Myocyte (in vitro differentiated cells): Measurements from ENCODE around the gene GNG8. TPM values are rescaled to one million over a fixed set of nuclear protein-coding genes. Genes with fewer than 3 reads are reported as not detected.

Experiments used
- DNase-seq: peaks from one replicate; pipeline ENCODE4 v3.0.0-alpha.2; 2012; ENCODE audit warnings: low read depth
- total RNA-seq: library from RNA; depleted of rRNA; stranded (reverse); fragments of >200 nt; gene quantifications from 2 replicates; pipeline ENCODE4 v1.2.3, GENCODE V29; 2014

GNG8 gene
- total RNA-seq, 1 donor from 2014 or later: not detected

DNA sequence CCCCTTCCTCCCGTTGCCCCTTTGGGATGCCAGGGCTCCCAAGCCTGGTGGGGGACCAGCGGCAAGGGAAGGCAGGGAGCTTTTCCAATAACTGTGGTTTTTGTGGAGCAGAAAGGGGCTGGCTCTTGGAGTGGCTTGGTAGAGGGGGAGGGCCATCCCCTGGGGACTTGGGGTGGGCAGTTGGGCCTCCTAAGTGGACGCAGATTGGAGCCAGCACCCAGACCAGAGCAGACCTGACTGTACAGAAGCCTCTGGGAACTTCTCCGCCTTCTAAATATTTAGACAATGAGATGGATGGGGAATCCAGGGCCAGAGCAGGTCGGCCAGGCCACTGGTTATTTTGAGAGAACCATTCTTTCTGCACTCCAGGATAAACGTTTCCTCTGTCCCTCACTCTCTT lies 15.3 kb downstream of the GNG8 start:
- peak; percentile 25 for DNase-seq

DNA sequence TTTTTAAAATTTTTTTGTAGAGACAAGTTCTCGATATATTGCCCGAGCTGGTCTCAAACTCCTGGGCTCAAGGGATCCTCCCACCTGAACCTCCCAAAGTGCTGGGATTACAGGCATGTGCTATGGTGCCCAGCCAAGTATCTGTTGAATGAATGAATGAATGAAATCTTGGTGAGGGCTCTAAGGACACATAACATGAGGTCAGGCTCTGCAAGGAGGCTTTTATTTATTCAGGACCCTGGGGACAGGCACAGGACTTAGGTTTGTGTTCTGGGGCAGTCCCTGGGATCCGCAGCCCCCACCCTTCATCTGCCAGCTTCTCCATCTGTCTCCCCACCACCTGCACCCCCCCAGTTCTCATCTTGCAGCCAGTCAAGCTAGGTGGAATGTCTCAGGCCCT lies 15.7 kb downstream of the GNG8 start:
- DNase-seq: no peak

DNA sequence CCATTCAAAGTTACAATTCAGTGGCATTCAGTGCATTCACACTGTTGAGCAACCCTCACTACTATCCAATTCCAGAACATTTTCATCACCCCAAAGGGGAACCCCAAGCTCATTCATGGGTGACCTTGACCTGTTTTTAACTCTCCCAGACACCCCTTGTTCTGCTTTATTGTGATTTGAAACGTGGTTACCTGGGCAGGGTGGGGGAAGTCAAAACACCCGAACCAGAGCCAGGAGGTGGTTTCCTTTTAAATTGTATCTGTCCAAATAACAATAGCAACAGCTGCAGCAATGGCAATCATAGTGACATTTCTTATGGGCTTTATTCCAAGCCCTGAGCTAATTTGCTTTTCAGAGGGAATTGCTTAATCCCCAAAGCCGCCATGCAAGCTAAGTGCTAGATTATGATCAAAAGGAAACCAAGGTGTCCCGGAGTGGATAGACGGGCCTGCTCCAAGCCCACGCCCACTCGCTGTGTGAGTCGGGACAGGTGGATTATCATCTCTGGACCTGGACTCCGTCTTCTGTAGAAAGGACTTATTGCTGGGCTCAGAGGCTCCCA lies 17.3 kb downstream of the GNG8 start:
- peak; percentile 84 for DNase-seq

DNA sequence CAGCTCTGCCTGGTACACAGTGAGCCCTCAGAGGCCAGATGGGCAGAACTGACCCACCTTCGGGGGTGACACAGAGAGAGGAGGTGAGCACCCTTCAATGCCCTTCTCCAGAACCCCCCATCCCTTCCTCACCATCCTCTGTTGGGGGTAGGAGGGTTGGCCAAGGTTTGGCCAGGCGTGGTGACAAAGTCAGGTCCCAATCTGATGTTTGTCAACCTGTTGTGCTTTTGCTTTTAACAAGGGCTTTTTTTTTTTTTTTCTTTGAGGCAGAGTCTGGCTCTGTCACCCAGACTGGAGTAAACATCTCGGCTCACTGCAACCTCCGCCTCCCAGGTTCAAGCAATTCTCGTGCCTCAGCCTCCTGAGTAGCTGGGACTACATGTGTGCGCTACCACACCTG lies 18.4 kb downstream of the GNG8 start:
- no peak for DNase-seq

DNA sequence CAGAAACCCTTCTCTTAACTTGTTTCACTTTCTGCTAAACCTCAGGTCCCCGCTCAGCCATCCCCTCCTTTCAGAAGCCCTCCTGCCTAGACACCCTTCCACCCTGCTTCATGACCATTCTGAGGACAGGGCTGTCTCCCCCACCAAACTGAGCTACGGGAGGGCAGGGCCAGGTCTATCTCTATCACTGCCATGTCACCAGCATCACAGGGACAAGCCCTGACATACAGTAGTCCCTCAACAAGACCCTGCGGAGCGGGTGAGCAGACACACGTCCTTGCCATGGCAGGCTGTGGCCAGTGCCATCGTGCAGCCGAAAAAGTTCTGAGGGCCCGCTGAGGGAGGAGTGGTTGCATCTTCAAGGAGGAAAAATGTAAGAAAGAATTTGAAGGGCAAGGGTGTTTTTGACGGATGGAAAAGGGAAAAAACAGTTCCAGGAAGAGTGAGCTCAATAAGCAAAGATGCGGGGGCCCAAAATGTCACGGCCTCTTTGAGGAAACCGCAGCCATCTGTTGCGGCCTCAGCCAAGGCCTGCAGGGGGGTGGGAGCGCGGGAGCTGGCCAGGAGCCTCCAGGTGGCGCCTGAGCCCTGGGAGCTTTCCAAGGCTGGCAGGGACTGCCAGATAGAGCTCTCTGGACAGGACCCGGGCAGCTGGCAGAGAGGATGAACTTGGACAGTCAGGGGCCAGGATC lies 19.2 kb downstream of the GNG8 start:
- peak; percentile 86 for DNase-seq

DNA sequence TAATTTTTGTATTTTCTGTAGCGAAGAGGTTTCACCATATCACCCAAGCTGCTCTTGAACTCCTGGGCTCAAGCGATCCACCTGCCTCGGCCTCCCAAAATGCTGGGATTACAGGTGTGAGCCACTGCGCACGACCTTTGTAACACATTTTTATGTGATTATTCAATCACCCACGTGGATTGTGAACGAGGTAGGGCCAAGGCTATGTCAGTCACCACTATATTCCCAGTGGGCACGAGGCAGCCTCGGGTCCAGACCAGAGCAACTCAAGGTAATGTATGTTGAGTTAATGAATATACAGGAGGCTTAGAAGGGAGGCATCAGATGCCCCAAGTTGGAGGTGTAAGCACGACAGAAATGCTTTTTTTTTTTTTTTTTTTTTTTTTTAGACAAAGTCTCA lies 20.0 kb downstream of the GNG8 start:
- no peak for DNase-seq

DNA sequence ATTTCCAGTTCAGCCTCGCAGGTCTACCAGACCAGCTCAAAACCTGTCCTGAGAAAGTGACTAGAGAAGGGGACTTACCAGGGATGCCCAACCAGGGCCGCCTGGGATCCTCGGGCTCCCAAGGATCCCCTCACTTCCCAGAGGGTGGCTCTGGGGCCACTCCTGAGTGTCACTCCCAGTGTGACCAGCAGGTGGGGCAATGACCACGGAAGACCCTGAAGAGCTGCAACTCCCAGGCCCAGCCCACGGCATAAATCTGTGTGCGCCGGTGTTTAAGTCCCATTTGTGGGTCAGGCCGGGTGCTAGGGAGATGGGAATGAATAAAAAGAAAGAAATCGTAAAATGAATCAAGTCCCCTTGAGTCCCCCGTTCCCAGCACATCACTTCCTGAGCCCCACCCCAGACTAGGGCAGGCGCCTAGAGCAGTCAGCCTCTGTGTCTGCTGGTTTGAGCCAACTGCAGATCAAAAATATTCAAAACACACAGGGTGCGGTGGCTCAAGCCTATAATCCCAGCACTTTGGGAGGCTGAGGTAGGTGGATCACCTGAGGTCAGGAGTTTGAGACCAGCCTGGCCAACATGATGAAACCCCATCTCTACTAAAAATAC lies 21.8 kb downstream of the GNG8 start:
- DNase-seq: peak; percentile 83

DNA sequence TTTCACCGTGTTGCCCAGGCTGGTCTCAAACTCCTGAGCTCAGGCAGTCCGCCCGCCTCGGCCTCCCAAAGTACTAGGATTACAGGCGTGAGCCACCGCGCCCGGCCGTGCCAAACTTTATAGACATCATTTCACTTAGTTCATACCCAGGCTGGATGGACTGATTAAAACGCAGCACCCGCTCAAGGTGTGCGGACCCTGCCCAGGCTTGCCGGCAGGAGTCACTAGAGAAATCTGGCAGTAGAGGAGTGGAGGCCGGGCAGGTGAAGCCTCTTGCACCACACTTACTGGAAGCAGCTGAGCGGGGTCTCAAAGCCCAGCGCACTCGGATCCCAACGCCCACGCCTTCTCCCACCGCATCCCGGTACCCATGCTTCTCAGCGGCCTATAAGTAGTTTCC lies 22.5 kb downstream of the GNG8 start:
- no peak for DNase-seq

DNA sequence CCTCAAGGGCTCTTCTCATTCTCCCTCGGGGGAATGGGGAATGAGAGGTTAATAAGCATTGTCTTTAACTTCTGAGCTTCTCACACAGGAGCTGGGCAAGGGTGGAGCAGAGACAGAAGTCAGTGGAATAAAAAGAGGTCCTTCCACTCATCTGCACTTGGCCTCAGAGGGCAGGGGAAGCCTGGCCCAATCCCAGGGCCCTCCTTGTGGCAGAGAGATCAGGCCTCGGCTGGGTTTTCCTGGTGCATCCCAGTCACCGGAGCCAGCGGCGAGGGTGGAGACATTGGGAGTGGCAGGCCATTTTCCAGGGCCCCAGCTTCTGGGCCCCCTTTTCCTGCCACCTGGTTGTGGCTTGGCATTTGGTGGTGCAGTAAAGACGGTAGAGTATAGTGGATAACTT lies 24.2 kb downstream of the GNG8 start:
- DNase-seq: no peak

DNA sequence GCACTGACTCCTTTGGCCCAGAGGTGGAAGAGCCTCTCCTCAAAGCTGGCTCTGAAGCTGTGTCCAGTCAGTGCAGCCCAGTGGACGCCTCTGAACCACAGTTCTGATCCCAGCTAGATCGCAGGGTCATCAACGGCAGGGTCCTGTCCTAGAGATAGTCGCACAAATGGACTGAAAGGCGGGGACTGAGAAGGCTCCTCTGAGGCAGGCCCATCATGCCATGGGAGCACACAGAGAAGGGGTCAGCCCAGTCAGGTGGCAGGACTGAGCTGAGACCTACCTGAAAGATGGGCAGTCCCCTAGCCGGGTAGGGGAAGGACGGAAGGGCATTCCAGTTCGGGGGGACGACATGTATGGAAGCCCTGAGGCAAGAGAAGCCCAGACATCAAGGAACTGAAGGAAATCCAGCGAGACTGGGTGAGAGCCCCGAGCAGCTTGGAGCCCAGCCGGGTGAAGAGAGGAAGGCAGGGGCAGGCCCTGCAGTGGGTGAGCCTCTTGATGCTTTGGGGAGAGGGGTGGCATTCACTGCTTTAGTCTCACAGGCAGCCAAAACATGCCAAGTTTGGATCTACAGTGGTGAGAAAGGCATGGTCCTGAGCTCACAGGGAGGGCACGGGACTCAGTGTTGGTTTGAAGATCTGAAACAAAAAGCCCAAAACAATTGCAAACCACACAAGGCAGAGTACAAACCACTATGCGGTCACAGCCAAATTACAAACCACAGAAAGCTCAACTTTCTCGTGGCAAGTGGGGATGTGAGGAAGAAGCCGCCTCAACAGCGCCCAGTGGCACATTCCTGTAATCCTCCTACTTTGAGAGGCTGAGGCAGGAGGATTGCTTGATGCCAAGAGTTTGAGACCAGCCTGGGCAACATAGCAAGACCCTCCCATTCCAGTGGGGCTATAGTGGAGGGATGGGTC lies 24.9 kb downstream of the GNG8 start:
- peak; percentile 62 for DNase-seq

DNA sequence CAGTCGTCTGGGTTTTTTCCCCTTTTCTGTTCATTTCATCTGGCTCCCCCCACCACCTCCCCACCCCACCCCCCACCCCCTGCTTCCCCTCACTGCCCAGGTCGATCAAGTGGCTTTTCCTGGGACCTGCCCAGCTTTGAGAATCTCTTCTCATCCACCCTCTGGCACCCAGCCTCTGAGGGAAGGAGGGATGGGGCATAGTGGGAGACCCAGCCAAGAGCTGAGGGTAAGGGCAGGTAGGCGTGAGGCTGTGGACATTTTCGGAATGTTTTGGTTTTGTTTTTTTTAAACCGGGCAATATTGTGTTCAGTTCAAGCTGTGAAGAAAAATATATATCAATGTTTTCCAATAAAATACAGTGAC lies 25.6 kb downstream of the GNG8 start:
- no peak for DNase-seq

DNA sequence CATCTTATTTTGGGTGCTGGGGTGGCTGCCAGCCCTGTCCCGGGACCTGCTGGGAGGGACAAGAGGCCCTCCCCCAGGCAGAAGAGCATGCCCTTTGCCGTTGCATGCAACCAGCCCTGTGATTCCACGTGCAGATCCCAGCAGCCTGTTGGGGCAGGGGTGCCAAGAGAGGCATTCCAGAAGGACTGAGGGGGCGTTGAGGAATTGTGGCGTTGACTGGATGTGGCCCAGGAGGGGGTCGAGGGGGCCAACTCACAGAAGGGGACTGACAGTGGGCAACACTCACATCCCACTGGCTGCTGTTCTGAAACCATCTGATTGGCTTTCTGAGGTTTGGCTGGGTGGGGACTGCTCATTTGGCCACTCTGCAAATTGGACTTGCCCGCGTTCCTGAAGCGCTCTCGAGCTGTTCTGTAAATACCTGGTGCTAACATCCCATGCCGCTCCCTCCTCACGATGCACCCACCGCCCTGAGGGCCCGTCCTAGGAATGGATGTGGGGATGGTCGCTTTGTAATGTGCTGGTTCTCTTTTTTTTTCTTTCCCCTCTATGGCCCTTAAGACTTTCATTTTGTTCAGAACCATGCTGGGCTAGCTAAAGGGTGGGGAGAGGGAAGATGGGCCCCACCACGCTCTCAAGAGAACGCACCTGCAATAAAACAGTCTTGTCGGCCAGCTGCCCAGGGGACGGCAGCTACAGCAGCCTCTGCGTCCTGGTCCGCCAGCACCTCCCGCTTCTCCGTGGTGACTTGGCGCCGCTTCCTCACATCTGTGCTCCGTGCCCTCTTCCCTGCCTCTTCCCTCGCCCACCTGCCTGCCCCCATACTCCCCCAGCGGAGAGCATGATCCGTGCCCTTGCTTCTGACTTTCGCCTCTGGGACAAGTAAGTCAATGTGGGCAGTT lies 26.2 kb downstream of the GNG8 start:
- DNase-seq: no peak

DNA sequence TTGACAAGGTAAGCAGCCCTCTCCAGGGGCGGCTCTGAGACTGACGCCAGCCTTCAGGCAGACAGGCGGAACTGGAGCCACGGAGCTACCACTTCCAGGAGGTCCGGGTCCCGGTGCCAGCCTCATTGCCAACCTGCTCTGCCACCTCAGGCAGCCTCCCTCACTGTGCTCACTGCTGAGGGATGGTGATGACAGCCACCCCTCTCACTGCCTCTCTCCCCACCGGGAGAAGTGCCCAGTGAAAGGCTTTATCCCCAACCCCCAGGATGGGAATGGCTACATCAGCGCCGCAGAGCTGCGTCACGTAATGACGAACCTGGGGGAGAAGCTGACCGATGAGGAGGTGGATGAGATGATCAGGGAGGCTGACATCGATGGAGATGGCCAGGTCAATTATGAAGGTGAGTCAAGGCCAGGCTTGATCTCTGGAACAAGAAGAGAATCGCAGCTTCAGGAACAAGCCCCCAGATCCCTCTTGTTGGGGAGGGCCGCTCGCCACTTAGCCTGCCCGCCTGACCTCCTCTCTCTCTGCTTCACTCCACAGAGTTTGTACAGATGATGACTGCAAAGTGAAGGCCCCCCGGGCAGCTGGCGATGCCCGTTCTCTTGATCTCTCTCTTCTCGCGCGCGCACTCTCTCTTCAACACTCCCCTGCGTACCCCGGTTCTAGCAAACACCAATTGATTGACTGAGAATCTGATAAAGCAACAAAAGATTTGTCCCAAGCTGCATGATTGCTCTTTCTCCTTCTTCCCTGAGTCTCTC lies 27.2 kb downstream of the GNG8 start:
- no peak for DNase-seq

DNA sequence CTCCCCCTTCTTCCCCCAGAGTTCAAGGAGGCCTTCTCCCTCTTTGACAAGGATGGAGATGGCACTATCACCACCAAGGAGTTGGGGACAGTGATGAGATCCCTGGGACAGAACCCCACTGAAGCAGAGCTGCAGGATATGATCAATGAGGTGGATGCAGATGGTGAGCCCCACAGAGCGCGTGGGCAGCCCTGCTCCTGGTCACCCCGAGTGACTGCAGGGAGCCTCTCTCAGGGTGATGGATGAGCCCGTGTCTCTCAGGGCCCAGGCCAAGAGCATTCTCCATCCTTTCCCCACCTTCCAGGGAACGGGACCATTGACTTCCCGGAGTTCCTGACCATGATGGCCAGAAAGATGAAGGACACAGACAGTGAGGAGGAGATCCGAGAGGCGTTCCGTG lies 27.8 kb downstream of the GNG8 start:
- DNase-seq: no peak

DNA sequence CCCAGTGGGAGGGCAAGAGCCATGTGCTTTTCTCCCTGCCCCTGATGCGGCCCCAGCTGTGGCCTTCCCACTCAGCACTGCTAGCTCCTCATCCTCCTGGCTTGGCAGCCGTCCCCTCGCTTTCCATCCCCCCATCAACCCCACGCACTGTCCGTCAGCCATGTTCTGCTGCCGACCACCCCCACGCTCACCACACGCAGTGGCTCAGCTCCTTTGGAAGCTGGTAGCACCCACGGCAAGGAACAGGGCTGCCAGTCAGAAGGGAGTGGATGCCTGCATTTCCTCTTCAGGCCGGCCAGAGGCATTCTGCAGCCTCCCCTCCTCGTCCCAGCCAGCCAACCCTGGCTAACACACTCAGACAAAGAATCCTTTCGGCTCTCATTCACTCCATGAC lies 28.6 kb downstream of the GNG8 start:
- DNase-seq: no peak

DNA sequence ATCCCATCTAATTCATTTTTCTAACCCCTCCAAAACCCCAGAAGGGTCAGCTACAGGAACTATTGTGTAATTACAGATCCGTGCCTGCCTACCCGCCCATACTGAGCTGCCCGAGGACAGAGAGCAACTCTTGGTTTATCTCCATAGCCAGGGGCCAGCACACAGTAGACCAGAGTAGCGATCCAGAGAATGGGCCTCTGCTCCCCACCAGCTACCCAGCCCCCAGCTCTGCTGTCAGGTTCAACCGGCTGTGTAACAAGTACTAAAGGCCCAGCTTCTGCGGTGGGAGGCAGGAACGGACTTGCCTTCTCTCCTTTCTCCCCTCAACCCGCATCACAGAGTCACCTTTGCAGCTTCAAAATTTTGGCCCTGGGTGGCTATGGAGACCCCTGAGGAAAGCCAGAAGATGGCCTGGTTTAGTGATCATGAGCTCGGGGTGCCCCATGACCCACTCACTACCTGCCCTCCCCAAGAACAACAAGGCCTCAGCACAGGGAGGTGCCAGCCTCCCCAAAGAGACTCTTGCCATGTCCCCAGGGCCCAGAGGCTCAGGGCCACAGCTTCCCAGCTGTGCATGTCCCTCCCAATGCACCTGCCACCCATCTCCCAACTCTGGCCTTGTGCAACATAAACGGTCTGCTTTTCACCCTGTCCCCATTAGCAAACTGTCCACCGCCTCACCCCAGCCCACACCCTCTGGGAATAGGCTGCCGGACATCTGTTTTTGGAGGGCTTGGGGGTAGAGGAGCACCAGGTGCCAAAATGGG lies 29.1 kb downstream of the GNG8 start:
- no peak for DNase-seq

DNA sequence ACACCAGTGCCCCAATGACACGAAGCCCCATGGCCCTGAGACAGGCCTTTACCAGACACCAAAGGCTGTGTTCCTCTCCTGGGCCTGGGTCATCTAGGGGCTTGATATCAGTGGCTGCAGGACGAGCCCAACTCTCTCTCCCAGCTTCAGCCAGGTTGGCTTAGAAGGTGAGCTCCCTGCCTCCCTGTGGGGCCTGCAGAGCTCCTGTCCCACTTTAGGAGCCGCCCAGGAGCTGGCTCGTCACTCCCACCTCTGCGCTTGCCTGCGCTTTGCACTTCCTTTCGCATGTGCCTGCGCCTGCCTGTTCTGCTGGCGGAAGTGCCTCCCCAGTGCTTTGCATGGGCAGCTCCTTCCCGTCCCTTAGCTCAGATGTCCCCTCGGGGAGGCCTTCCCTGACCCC lies 30.0 kb downstream of the GNG8 start:
- no peak for DNase-seq

DNA sequence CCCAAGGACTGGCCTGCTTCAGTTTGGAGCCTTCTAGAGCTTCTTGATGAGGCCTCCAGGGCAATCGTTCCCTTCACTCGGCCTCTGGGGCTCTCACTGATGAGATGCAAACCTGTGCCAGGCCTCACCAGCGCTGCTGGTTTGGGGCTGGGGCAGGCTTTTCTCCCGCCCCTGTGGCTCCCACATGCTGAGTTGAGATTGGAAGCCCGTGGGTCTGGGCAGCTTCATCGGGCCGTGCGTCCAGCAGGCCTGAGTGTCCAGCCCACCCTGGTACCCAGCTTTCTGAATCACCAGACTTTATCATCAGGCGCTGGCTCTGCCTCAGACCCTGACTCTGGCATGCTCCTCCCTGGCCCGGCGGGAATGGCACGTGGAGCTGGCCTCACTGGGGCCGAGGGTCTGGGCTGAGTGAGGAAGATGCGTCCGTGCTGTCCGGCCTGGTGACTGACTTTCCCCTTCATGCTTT lies 30.6 kb downstream of the GNG8 start:
- DNase-seq: no peak

DNA sequence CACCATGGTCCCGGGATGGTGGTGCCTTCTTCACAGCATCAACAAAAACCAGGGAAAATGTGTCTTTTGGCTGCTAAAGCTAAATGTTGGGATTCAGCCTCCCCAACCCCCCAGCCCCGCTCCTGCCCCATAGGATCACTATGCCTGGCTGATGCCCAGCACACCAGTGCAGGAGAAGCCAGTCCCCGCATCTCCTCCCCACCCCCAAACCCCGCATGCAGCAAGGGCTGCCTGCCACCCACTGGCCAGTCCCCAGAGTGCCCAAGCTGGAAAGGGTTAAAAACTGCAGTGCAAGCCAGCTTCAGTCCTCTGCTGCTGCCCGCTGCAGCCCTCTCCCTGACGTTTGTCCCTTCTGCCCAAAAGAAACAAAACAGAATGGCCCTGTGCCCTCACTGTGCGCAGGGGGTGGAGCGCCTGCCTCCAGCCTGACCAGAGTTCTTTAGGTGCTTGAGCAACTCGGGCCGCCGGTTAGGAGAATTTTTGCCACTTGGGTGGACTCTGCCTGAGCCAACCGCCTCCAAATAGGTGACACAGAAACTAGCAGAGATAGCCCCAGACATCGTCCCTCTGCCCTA lies 31.1 kb downstream of the GNG8 start:
- DNase-seq: no peak
